ENCODE measurements around the gene COL15A1.

COL15A1 gene

GRCh38 chr9:99031994-99032393, 88.3 kb downstream of the COL15A1 start:
- TF ChIP-seq REST (IDR thresholded peaks at IDR 0.05; ENCODE audit: insufficient read depth in 1 of 2, low read depth in 2 of 2, low read length in 2 of 2): no peak
- TF ChIP-seq SIN3A (IDR thresholded peaks at IDR 0.05; ENCODE audit: borderline replicate concordance, insufficient read depth, low read length): no peak
- TF ChIP-seq FOXP2 (optimal IDR thresholded peaks at IDR 0.05; ENCODE audit: borderline replicate concordance, extremely low read depth, extremely low read length, insufficient read depth): no peak
- TF ChIP-seq POLR2AphosphoS5 (IDR thresholded peaks at IDR 0.05; ENCODE audit: low read depth, low read length): no peak
- TF ChIP-seq TAF1 (IDR thresholded peaks at IDR 0.05; ENCODE audit: borderline replicate concordance, insufficient read depth, low read length): no peak

- no peak for TF ChIP-seq FOXP2 (optimal IDR thresholded peaks at IDR 0.05; ENCODE audit: borderline replicate concordance, extremely low read depth, extremely low read length, insufficient read depth)
- TF ChIP-seq REST (IDR thresholded peaks at IDR 0.05; ENCODE audit: insufficient read depth in 1 of 2, low read depth in 2 of 2, low read length in 2 of 2): no peak
- no peak for TF ChIP-seq POLR2AphosphoS5 (IDR thresholded peaks at IDR 0.05; ENCODE audit: low read depth, low read length)
- TF ChIP-seq TAF1 (IDR thresholded peaks at IDR 0.05; ENCODE audit: borderline replicate concordance, insufficient read depth, low read length): no peak
- no peak for TF ChIP-seq SIN3A (IDR thresholded peaks at IDR 0.05; ENCODE audit: borderline replicate concordance, insufficient read depth, low read length)
Observed at GRCh38 chr9:99034149-99034548, 90.4 kb downstream of the COL15A1 start.

GRCh38 chr9:99035313-99035712, 91.6 kb downstream of the COL15A1 start:
- TF ChIP-seq FOXP2 (optimal IDR thresholded peaks at IDR 0.05; ENCODE audit: borderline replicate concordance, extremely low read depth, extremely low read length, insufficient read depth) (no peak), TAF1 (IDR thresholded peaks at IDR 0.05; ENCODE audit: borderline replicate concordance, insufficient read depth, low read length) (no peak), REST (IDR thresholded peaks at IDR 0.05; ENCODE audit: insufficient read depth in 1 of 2, low read depth in 2 of 2, low read length in 2 of 2) (no peak), SIN3A (IDR thresholded peaks at IDR 0.05; ENCODE audit: borderline replicate concordance, insufficient read depth, low read length) (no peak), POLR2AphosphoS5 (IDR thresholded peaks at IDR 0.05; ENCODE audit: low read depth, low read length) (no peak)

GRCh38 chr9:99037769-99038483, 94.2 kb downstream of the COL15A1 start:
- no peak for TF ChIP-seq TAF1 (IDR thresholded peaks at IDR 0.05; ENCODE audit: borderline replicate concordance, insufficient read depth, low read length)
- TF ChIP-seq POLR2AphosphoS5 (IDR thresholded peaks at IDR 0.05; ENCODE audit: low read depth, low read length): no peak
- TF ChIP-seq REST (IDR thresholded peaks at IDR 0.05; ENCODE audit: insufficient read depth in 1 of 2, low read depth in 2 of 2, low read length in 2 of 2): no peak
- TF ChIP-seq SIN3A (IDR thresholded peaks at IDR 0.05; ENCODE audit: borderline replicate concordance, insufficient read depth, low read length): no peak
- no peak for TF ChIP-seq FOXP2 (optimal IDR thresholded peaks at IDR 0.05; ENCODE audit: borderline replicate concordance, extremely low read depth, extremely low read length, insufficient read depth)
